Brain microvascular endothelial cell (primary cell): ENCODE measurements around the gene CNNM1.

Experiments used
- DNase-seq: peaks from one replicate; pipeline ENCODE4 v3.0.0-alpha.2; 2020
- H3K27ac ChIP-seq: fragments of 250-450 bp; sonication (Bioruptor Pico); 2 replicates; pipeline ENCODE4 v1.5.1; 2020; ENCODE audit warnings: mild to moderate bottlenecking, moderate library complexity
- H3K27me3 ChIP-seq: fragments of 250-450 bp; sonication (Bioruptor Pico); replicated peaks from 2 replicates; pipeline ENCODE4 v1.5.1; 2020; ENCODE audit warnings: mild to moderate bottlenecking
- H3K36me3 ChIP-seq: fragments of 250-450 bp; sonication (Bioruptor Pico); replicated peaks from 2 replicates; pipeline ENCODE4 v1.5.1; 2020; ENCODE audit warnings: mild to moderate bottlenecking
- H3K4me3 ChIP-seq: 2 replicates; pipeline ENCODE4 v1.5.1; 2011; ENCODE audit warnings: low read depth, mild to moderate bottlenecking, control low read depth, low read length, moderate library complexity
- in situ Hi-C: cut with HindIII; loops from 2 replicates; pipeline ENCODE4 v1.10.0; 2017; ENCODE audit warnings: low sequenced_read_pairs, low pct_ligation_motif_present
- TF ChIP-seq, protein P1 (sequence below): IDR thresholded peaks from 2 replicates; pipeline ENCODE4 v1.5.1; 2011; ENCODE audit warnings: low read depth, mild to moderate bottlenecking, moderate library complexity, low read length, control low read depth, inconsistent platforms; ENCODE audit errors: missing control alignments

Gene CNNM1

DNA sequence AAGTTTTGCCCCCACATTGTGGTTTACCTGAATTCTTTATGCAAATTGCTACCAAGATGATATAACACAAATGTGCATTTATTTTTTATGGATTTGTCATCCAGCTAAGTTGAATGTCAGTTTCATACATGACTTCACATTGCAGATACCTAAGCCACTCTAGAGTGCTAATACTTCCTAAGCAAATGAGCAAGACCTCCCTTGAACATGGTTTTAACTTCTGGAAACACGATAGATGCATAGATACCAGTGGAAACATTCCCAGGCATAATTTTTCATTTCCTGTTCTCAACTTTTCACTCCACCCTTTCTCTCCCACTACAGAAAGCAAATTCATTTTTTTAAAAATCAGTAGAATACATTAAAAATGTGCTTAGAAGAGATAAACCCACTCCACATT lies 81.0 kb downstream of the CNNM1 start:
- peaks cover 8% of the 10 kb centered on the region for H3K36me3 ChIP-seq
- no peak for DNase-seq
- no peak overlapping the region for H3K4me3 ChIP-seq
- H3K27ac ChIP-seq, result no peak overlapping the region
- H3K27me3 ChIP-seq, result no peaks in the 10 kb centered on the region
- TF ChIP-seq, protein P1, sequence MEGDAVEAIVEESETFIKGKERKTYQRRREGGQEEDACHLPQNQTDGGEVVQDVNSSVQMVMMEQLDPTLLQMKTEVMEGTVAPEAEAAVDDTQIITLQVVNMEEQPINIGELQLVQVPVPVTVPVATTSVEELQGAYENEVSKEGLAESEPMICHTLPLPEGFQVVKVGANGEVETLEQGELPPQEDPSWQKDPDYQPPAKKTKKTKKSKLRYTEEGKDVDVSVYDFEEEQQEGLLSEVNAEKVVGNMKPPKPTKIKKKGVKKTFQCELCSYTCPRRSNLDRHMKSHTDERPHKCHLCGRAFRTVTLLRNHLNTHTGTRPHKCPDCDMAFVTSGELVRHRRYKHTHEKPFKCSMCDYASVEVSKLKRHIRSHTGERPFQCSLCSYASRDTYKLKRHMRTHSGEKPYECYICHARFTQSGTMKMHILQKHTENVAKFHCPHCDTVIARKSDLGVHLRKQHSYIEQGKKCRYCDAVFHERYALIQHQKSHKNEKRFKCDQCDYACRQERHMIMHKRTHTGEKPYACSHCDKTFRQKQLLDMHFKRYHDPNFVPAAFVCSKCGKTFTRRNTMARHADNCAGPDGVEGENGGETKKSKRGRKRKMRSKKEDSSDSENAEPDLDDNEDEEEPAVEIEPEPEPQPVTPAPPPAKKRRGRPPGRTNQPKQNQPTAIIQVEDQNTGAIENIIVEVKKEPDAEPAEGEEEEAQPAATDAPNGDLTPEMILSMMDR, result no peak
- in situ Hi-C loops, result no loop called here

DNA sequence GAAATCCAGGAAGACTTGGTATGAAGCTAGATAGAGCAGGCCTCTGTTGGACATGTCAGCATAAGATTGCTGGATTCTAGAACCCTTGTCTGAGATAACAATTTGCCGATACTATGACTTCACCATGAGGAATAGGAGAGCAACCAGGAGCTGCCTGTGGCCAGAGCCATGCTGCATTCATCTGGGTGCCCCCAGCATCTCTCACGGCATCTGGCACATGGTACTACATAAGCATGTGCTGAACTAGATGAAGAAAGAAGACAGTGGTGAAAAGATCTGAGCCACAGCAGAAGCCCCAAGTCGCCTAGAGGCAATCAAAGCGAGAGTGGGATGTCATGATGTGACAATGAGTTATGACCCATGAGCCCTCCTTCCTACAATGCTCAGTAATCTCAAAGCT lies 81.7 kb downstream of the CNNM1 start:
- H3K27ac ChIP-seq, result no peak overlapping the region
- H3K4me3 ChIP-seq, result no peak overlapping the region
- TF ChIP-seq, protein P1, result no peak
- peaks cover 3% of the 10 kb centered on the region for H3K36me3 ChIP-seq
- no peaks in the 10 kb centered on the region for H3K27me3 ChIP-seq
- in situ Hi-C loops, result no loop called here
- no peak for DNase-seq

DNA sequence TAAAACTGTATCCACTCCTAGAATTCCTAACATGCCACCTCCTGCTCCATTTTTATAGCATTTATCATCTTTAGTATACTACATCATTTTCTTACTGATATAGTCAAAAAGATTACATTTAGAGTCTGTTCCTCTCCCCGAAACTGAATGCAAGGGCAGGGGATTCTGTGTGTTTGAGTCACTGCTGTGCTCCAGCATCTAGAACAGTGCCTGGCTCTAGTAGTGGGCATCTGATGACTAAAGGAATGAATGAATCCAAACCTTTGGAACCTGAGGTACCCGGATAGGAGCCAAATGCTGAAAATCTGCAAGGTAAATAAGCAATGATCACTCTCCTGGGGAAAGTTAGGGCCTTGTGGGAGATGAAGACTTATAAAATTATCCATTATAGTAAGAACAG lies 82.4 kb downstream of the CNNM1 start:
- Histone ChIP-seq H3K36me3 (no peaks in the 10 kb centered on the region), H3K4me3 (no peak overlapping the region), H3K27ac (no peak overlapping the region), H3K27me3 (no peaks in the 10 kb centered on the region)
- TF ChIP-seq, protein P1, result no peak
- no peak for DNase-seq
- in situ Hi-C loops, result no loop called here

DNA sequence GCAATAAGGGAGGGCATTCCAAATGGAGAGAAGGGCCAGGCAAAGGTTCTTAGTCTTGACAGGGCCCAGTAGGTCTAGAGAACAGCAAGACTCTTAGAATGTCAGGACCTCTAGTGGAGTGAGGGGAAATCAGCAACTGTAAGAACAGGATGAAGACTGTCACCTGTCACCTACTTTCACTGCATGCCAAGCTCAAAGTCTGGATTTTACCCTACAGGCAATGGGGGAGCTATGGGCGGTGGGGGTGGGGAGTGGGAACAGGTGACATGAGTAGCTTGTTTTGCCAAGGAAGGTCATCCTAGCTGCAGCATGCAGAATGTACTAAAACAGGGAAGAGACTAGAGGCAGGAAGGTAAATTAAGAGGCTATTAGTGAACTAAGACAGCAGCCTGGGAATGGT lies 82.9 kb downstream of the CNNM1 start:
- Histone ChIP-seq H3K27me3 (no peaks in the 10 kb centered on the region), H3K27ac (no peak overlapping the region), H3K4me3 (no peak overlapping the region), H3K36me3 (no peaks in the 10 kb centered on the region)
- TF ChIP-seq, protein P1, result no peak
- DNase-seq, result no peak
- in situ Hi-C loops, result no loop called here

DNA sequence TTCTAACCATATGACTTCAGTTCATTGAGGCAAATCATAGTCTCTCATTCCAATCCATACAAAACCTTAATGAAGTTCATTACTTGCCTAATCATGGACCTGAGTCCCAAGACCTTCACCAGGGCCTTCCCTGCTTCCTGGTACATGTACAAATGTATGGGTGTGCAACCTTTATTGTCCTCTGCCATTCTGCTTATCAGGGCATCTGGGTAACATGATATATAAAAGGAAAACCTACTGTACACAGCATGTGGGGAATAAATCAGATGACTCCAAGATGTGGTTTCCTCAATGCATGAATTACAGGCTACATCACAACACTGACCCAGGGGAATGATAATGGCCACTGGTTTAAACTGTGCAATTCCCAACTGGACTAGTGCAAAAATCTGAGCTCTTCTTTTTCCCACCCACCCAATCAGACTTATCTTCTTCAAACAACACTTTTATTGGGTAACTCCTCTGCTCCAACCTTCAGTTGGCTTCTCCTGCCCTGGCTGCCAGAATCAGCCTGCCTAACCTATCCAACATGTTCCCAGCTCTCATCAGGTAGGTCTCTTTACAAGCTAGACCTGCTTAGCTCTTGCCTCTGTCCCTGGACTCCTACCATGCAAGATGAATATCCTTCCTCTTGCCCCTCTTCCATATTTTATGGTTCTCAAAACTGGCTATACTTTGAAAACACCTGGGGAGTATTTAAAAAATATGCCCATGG lies 89.9 kb downstream of the CNNM1 start:
- H3K27ac ChIP-seq, result no peak overlapping the region
- in situ Hi-C loops, result no loop called here
- TF ChIP-seq, protein P1, result no peak
- no peaks in the 10 kb centered on the region for H3K27me3 ChIP-seq
- H3K4me3 ChIP-seq, result no peak overlapping the region
- no peak for DNase-seq
- H3K36me3 ChIP-seq, result peaks cover 2% of the 10 kb centered on the region

DNA sequence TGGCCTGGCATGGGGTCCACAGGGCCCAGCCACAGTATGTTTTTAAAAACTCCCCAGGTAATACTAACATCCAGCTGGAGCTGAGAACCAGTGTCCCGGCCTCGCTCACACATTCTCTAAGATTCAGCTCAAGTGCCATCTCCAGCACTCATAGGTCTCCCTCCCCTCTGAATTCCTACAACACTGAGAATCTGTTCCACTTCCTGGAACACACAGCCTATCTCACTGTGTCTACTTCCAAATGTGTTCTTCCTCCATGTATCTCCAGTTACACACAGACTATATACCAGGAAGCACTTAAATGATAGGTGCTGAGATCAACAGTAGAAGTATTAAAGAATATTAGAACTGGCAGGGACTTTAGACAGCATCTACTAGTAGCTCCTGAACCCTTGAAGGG lies 90.5 kb downstream of the CNNM1 start:
- H3K36me3 ChIP-seq, result peaks cover 2% of the 10 kb centered on the region
- no peak overlapping the region for H3K4me3 ChIP-seq
- H3K27me3 ChIP-seq, result no peaks in the 10 kb centered on the region
- TF ChIP-seq, protein P1, result no peak
- DNase-seq, result no peak
- no peak overlapping the region for H3K27ac ChIP-seq
- in situ Hi-C loops, result no loop called here
